ENCODE results near the gene APH1B.
"Not testable (repeated sequence)": the region's sequence is repeated elsewhere in the genome, so short reads cannot be mapped to it uniquely, and the experiment has no call there.

APH1B gene

DNA sequence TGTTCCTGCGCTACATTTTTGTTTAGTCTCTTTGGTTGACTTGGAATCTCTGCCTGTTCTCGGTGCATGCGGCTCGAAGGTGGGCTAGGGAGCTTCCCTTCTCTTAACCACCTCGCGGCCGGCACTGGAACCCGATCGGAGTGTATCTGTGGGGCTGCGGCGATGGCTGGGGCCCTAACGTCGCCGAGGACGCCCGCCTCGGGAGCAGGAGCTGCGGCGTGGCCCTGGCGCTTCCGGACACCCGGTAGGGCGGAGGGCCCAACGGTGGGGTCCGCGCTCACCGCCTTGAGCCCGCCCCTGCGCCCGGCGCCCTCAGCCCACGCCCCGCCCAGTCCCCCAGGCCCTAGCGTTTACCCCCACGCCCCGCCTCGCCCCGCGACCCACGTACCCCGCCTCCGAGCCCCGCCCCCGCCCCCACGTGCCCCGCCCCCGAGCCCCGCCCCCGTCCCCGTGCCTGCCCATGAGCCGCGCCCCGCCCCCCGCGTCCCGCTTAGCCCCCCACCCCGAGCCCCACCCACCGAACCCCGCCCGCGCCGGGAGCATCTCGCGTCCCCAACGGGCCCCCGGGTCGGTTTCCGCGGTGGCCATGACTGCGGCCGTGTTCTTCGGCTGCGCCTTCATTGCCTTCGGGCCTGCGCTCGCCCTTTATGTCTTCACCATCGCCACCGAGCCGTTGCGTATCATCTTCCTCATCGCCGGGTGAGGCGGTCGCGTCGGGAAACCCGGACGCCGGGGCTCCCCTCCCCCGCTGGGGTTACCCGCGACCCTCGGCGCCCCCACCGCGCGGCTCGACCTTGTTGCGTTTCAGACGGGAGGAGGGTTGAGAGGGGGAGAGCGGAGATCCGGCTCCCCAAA is at the start of gene APH1B:
APH1B (plus strand) TSS at position 568 of the 855 bp plus-strand sequence; CDS start at position 587, 19 bp downstream.
- DNase-seq: peak; percentile 87

DNA sequence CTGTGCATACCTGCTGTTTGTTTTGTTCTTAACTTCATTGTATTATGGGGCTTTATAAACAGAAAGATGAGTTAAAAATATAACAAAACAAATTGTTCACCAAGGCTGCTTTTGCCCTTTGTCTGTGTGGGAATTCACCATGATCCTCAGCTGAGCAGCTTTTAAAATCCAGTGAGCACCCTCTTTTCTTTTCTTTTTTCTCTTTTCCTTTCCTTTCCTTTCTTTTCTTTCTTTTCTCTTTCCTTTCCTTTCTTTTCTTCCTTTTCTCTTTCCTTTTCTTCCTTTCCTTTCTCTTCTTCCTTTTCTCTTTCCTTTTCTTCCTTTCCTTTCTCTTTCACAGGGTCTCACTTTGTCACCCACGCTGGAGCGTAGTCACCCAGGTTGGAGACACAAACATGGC is 49.7 kb upstream of the APH1B start:
- DNase-seq: no peak

DNA sequence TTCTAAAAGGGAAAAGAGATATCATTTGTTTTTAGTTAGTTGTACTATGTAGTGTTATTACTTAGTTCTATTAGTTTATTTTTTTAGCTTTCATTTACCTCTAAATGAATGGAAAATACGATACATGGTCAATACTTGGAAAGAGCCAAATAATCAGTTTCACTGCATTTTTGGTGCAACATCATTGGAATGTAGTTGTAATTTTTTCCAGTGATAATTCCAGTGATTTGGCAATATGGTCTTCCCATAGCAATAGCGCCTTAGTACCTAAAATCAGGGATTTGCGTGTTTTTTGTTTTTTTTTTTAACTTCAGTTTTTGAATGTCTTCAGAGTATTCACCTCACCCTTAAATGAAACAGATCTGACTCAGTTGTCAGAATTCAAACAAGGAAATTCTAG is 46.2 kb upstream of the APH1B start:
- DNase-seq: no peak

DNA sequence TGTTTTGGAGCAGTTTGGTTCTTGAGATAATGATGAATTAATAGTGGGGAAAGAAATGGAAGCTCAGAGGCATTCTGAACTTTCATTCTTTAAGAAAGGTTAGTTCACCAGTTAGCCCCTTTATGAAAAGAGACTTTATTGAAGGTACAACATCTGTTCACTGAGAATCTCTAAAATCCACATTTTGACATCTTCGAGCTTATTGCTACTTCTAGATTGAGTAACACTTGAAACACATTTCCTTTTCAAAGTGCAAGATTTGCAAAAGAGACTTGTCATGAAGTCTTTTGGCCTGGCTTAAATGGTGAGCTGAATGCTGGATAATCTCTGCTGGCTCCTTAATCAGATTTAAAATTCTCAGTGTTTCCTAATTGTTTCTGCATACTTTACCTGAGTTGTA is 45.7 kb upstream of the APH1B start:
- DNase-seq: no peak

DNA sequence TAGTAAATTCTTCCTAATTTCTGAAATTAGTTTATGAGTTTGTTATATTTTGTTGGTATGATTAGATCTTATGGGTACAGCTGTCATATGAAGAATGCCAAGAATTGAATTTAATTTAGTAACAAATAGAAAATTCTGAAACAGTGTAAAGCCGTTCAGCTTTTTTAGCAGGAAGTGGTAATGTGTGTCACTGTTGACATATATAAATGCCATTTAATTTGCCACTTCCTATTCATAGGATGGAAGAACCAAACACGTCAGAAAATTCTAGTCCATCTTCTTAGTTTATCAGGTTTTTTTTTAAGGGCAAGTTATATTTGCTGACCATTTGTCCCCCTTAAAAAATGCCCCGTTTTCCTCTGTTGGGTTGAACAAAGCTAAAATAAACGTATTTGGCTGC is 45.0 kb upstream of the APH1B start:
- DNase-seq: no peak

DNA sequence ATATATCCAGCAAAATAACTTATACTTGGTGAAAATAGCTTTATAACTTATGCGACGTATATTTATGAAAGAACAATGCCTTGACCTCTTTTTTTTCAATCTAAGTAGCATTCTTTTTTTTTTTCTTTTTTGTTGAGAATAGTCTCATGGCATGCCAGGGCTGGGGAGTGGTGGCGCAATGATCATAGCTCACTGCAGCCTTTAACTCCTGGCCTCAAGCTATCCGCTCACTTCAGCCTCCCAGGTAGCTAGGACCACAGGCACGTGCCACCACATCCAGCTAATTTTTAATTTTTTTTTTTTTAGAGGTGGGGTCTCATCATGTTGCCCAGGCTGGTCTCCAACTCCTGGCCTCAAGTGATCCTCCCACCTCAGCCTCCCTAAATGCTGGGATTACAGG is 44.5 kb upstream of the APH1B start:
- no peak for DNase-seq

DNA sequence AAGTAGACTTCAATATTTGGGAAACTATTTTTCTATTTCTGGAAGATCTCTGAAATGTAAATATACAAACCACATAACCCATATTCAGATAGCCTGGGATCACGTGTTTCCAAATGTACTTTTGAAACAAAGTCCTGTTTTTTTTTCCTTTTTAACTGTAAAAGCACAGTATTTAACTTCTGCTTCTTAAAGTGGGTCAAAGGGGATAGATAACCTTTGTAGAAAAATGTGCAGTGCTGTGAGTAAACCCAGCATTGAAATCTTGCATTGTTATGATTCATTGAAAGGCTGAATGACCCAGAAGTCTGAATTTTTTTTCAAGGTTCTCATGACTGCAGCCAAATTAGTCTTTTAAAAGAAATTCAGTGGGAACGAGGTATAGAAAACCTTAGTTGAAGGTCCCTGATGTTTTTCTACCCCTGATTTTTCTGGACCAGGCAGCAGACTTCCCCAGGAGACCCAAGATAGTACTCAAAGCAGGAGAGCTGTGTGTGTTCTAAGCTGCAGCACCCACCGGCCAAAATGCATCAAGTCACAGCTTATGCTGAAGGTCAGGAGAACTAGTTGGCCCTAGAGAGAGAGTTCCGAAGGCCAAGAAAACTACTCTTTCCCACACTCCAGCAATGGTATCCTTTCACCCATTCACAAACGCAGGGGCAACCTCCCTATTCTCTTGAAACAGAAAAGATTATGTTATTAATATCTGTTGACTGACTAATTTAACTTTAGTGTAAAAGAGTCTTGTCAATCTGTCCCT is 43.6 kb upstream of the APH1B start:
- DNase-seq: no peak

DNA sequence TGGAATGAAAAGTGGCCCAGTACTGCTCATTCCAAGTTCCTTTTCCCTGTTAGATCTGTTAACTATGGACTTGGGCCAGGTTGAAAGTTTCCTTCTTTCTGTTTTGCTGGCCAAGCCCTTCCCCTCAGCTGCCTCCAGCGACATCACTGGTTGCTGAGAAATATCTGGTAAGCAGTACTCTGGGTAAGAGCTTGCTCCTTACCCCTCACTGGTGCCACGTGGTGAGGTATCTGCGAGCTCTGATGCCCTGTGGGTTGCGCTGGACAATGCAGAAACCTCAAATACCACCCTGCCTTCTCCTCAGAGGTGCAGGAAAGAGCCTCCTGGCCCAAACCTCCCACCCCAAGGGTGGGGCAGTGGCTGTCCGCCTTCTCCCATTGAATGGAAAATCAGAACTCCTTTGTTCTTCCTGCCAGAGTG is 42.9 kb upstream of the APH1B start:
- DNase-seq: no peak

DNA sequence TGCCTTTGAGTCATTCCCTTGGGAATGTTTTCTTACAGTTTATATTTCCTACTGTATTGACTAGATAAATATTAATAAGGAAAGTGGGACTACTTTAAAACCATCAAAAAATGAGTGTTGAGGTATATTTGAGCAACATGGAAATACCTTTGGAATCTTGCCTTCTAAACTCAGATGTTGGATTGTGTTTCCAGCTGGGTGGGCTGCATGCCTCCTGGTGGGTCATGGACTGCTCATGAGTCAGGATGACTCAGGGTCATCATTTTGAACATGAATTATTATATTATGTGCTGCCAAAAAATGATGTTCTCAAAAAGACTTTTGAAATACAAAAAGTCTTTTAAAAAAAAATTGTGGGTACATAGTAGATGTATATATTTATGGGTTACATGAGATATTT is 41.1 kb upstream of the APH1B start:
- no peak for DNase-seq

DNA sequence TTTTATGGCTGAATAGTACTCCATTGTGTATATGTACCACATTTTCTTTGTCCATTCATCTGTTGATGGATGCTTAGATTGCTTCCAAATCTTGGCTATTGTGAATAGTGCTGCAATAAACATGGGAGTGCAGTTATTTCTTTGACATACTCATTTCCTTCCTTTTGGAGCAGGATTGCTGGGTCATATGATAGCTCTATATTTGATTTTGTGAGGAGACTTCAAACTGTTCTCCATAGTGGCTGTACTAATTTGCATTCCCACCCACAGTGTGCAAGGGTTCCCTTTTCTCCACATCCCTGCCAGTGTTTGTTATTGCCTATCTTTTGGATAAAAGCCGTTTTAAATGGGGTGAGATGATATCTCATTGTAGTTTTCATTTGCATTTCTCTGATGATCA is 40.3 kb upstream of the APH1B start:
- DNase-seq: not testable (repeated sequence)

DNA sequence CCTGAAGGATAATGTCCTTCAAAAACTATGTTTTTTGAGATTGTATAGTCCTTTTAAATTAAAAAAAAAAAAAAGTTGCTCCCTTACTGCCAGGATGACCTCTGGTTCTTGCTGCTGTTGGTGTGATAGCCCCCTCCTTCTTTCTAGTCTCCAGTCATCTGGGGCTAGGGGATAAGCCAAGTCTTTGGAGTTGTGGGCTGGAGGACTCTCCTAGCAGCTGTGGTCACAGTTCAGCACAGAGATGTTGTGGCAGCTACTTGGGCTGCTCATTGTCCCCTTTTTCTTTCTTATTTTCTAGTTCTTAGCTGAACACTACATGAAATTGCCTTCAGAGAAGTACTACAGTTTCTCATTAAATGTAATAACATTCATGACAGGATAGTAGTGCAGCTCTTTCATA is 39.2 kb upstream of the APH1B start:
- DNase-seq: no peak

DNA sequence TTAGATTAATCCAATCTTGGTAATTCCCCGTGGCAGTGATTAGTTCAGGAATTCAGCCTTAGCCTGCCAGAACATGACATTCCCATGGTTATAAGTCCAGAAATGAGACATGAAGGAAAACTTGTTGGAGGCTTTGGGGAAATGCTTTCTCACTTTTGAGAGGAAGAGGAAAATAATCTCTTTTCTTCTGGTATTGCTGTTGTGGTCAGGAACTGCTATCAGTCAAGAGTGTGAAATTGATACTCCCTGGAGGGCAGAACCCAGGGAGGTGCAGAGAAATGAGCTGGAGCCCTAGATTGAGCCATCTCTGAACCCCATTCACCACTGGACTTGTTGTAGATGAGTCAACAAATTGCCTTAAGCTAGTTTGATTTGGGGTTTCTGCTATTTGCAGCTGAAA is 38.6 kb upstream of the APH1B start:
- no peak for DNase-seq

DNA sequence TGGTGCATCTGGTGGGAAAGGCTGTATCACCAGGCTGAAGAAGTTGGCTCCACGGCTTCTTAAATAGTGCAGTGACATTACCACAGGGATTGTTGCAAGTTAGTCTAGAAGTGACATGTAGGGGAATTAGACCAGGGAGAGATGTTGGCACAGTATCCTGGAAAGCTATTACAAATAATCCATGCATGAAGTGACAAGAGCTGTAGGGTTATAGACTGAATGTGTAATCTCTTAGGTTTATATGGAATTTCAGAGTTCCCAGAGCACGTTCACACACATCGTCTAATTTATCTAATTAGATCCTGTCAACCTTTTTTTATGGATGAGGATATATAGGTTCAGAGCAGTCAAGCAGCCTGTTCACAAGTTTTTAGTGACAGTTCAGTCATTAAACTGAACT is 37.3 kb upstream of the APH1B start:
- DNase-seq: no peak

DNA sequence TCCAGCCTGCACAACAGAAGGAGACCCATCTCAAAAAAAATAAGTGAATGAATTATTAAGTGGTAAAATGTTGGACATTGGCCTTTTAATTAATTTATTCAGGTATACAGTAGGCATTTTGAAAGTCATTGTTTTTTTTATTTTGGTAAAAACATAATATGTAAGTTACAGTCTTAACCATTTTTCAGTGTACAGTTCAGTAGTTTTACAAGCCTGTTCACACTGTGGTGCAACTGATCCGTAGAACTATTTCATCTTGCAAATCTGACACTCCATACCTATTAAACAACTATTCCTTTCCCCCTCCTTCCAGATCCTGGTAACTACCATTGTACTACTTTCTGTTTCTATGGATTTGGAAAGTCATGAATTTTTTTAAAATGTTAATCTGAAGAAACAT is 36.1 kb upstream of the APH1B start:
- DNase-seq: no peak

DNA sequence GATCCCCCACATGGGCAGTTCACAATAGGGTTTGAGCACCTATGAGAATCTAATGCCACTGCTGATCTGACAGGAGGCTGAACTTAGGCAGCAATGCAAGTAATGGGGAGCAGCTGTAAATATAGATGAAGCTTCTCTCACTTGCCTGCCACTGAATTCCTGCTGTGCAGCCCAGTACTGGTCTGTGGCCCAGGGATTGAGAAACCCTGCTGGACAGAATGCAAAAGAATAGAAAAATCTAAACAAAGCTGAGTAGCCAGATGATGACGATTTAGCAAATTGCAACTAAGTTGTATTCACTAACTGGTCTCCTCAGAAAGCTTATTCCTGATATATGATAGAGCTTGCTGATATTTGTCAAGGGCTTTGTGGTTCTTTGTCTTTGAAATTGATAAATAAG is 34.3 kb upstream of the APH1B start:
- no peak for DNase-seq

DNA sequence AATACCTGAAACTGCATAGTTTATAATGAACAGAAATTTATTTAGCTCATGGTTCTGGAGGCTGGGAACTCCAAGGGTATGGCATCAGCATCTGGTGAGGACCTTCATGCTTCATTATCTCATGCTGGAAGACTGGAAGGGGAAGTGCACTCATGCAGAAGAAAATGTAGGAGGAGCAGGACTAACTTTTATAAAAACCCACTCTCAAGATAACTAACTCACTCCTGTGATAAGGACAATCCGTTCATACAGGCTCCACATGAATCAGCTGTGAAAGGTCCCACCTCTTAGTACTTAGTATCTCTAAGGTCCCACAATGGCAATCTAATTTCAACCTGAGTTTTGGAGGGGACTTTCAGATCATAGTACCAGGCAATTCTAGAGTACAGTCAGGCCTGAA is 33.6 kb upstream of the APH1B start:
- no peak for DNase-seq

DNA sequence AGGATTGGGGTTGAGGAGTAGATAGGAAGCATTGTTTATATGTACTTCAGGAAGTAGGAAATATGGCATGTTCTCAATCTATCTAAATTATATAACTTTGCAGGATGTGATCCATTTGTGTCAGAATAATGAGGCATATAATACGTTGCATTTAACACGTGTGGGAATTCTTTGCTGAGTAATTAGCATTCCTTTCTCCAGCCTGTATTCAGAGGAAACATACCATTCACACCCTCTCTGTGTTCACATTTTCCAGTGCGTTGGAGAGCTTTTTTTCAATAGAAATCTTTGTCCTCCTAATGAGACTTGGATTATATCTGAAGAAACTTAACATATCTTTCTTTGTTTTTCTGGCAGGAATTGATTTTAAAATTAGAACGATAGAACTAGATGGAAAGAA is 33.0 kb upstream of the APH1B start:
- no peak for DNase-seq

DNA sequence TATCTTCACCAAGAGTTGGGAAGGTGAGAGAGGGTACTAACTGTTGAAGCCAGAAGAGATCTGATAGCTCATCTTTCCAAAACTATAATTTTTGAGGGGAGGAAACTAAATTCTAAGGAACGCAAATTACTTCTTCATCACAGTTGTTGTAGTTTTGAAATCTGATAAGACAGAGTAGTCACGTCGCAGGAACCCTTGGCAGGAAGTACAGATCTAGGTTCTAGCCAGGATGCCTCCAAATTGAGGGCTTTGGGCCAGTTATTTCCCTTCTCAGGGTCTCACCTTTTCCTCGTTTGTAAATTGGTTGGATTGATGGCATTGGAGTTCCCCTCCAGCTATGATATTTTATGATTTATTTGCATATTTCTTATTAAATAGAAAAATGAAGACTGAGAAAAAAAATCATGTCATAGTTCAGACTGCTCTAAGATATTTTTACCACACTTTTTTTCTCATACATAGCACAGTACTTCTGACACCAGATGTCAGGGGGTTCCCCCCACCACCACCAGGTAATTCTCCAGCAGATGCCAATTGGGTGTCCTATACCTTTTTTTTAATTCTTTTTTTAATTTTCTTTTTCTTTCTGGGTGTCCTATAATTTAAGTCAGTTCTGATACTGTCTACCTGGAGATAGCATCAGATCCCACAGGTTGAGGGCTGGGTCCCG is 32.3 kb upstream of the APH1B start:
- DNase-seq: no peak

DNA sequence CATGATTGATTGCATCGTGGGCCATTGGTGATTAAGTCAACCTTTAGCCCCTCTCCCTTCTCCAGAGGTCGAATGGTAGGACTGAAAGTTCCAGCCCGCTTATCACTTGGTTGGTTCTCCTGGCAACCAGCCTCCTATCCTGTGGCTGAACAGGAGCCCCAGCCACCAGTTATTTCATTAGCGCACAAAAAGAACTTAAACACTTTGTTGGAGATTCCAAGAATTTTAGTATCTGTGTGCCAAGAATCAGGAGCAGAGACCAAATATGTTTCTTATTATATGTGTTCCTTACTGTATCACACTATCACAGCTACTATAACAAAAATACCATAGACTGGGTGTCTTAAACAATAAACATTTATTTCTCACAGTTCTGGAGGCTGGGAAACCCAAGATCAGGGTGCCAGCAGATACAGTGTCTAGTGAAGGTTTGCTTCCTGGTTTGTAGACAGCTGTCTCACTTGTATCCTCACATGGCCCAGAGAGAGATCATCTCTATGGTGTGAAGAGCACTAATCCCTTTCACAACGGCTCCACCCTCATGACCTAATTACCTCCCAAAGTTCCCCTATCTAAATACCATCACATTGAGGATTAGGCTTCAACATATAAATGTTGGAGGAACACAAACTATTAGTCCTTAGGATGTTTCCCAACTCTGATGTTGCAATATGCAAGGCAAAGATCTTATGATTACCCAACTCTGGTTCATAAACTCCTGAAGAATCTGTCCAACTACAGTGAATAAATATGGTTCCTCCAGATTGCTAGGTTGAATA is 30.5 kb upstream of the APH1B start:
- DNase-seq: no peak

DNA sequence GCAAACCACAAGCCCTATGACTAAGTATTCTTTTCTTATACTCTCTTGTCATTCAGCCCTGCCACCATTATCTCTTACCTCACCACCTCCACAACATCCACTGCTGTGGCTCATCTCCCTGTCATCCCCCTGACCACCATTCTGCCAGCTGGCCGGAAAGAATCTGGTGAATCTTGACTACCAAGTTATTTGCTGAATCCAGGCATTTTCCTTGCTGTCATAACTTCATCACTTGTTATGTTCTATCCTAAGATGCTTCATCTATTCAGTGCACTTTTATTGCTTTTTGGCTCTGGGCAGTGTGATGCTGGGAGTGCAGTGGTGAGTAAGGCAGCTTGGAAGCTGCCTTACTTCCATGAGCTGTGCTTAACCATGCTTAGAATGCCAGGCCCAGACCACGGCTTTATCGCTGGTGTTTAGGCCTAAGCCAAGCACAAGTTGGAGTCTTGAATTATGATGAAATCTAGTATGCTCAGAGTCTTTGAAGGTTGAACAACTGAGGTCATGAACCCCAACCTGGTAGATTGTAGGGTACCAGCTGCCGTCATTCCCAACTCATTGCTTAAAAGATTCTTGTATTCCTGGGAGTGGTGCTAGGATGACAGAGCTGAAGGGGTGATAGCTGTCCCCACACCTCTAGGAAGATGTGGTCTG is 27.0 kb upstream of the APH1B start:
- no peak for DNase-seq

DNA sequence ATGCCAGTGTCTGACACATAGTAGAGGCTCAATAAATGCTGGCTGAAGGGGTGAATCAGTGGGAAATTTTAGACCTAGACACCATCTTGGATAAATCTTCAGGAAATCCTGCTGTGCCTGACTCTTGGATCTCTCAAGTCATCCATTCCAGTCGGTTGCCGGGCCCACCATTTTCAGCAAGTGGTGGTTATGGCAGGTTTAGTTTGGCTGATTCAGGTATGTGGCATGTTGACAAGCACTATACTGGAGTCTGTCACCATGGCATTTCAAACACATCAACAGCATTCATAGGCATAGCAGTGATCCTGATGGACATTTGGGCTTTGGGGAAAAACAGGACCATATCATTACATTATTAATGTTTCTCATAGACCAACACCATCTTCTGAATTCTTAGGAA is 25.7 kb upstream of the APH1B start:
- no peak for DNase-seq

DNA sequence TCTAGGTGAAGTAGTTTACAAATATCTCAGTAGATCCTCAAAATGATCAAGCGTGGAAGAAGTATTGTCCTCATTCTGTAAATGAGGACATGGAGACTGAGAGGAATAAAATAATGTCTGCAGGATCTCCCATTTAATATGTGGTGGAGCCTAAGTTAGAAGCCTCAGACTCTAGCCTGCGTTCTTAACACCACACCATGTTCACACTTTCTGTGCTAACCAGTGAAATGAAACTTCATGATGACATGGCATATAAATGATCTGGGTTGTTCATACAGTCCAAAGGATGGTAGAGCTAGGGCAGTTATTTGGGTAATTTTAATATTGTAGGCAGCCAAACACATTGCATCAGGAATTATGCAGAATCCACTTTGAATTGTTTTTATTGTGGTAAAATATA is 25.1 kb upstream of the APH1B start:
- DNase-seq: no peak

DNA sequence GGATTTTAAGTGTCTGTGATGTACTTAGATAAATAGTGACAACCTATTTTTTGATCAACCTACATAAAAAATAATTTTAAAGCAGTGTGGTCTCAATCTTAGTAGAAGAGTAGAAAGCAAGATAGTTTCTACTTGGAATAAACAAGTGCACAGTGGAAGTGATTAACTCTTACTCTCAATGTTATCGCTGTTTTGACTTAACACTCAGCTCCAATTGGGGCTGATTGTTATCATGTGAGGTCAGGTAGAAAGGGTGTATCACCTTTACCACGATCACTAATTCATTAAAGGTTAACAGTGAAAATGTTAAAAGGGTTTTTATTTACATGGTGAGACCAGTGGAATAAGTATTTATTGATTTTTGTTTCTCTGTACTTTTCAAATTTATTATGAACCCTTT is 22.4 kb upstream of the APH1B start:
- DNase-seq: no peak

Data from COR-L47 (cell line).